Lower leg skin (tissue), 4 donors: Measurements from ENCODE around the gene RNF212. TPM values are rescaled to one million over a fixed set of nuclear protein-coding genes. Genes with fewer than 3 reads are reported as not detected.

Experiments
- DNase-seq, 2 donors: peaks; one replicate each; pipeline ENCODE4 v3.0.0-alpha.2; 2019; ENCODE audit warnings: low spot score in 2 of 2
- H3K4me3 ChIP-seq: fragments of 200-600 bp; sonication (generic); 2 replicates; pipeline ENCODE4 v1.5.1; 2017; ENCODE audit warnings: mild to moderate bottlenecking, low read depth; ENCODE audit not compliant: poor library complexity, severe bottlenecking
- CTCF ChIP-seq, 3 donors: fragments of 450-650 bp; IDR thresholded peaks; one replicate each; pipeline ENCODE4 v1.5.1; 2016; ENCODE audit warnings: antibody characterized with exemption in 3 of 3, mild to moderate bottlenecking in 3 of 3, moderate library complexity in 2 of 3
- POLR2A ChIP-seq, 2 donors: fragments of 450-650 bp; IDR thresholded peaks; one replicate each; pipeline ENCODE4 v1.6.1; 2016 to 2017; ENCODE audit warnings: antibody characterized with exemption in 2 of 2, mild to moderate bottlenecking in 1 of 2, moderate library complexity in 1 of 2
- WGBS, 2 donors: methylation state at CpG; one replicate each; pipeline ENCODE4 v1.1.5; 2018; 5-methylcytosine and 5-hydroxymethylcytosine counted together
- intact Hi-C: fragments of 100-400 bp; cut with DNase I; formaldehyde crosslinking; loops from one replicate; pipeline ENCODE4 v1.15.0; 2023; ENCODE audit warnings: low total_unique reads
- total RNA-seq, 4 donors: library from RNA; depleted of rRNA; stranded (reverse); fragments of >200 nt; gene quantifications; one replicate each; pipeline ENCODE4 v1.1.0, GENCODE V29; 2016

RNF212 gene
- total RNA-seq: 10 to 100 TPM in 2 of 4 donors, 1 to 10 TPM in 2; 2.9 to 11.8 (median 8.5) TPM

GRCh38 chr4:1113311-1114009 is at the start of gene RNF212:
TSS of gene RNF212 (minus strand) at chr4:1113564. CDS start at chr4:1113464, 100 bp downstream.
- no peak within 1 kb of the TSS for H3K4me3 ChIP-seq
- TF ChIP-seq POLR2A (IDR thresholded peaks at IDR 0.05) (no peak), CTCF (IDR thresholded peaks at IDR 0.05) (no peak)
- peak in 1 of 2 donors; percentile 82 for DNase-seq
- intact Hi-C loops: no loop called here
- 14 to 16% methylated on average over 20 to 43 of the region's 72 CpGs for WGBS, 2 donors

GRCh38 chr4:1160351-1160750 is 47.0 kb upstream of the RNF212 start:
- no peak overlapping the region for H3K4me3 ChIP-seq
- TF ChIP-seq CTCF (IDR thresholded peaks at IDR 0.05) (no peak), POLR2A (IDR thresholded peaks at IDR 0.05) (no peak)
- DNase-seq: no peak
- WGBS, 2 donors: 86 to 87% methylated on average over 1 of the region's 1 CpG
- intact Hi-C loops: loop anchor here (10.0 kb wide), 1 partner anchor 104 kb away; no protein-coding TSS in a partner anchor

- 76 to 92% methylated on average over 7 to 8 of the region's 8 CpGs for WGBS, 2 donors
- intact Hi-C loops: no loop called here
- no peak overlapping the region for H3K4me3 ChIP-seq
- no peak for TF ChIP-seq CTCF (IDR thresholded peaks at IDR 0.05)
- TF ChIP-seq POLR2A (IDR thresholded peaks at IDR 0.05): no peak
- peak in 1 of 2 donors; percentile 72 for DNase-seq
Measured at GRCh38 chr4:1156069-1156468, 42.7 kb upstream of the RNF212 start.

- peak in 1 of 2 donors; percentile 8 for DNase-seq
- H3K4me3 ChIP-seq: no peak overlapping the region
- whole genome bisulfite sequencing, 2 donors: 60% methylated on average over 3 of the region's 3 CpGs
- TF ChIP-seq POLR2A (IDR thresholded peaks at IDR 0.05) (no peak), CTCF (IDR thresholded peaks at IDR 0.05) (no peak)
- intact Hi-C loops: no loop called here
Measured at GRCh38 chr4:1155314-1155713, 42.0 kb upstream of the RNF212 start.

GRCh38 chr4:1154523-1155182 is 41.3 kb upstream of the RNF212 start:
- WGBS, 2 donors: 53 to 66% methylated on average over 21 of the region's 21 CpGs
- no peak overlapping the region for H3K4me3 ChIP-seq
- intact Hi-C loops: no loop called here
- peak in 1 of 2 donors; percentile 89 for DNase-seq
- TF ChIP-seq CTCF (IDR thresholded peaks at IDR 0.05) (no peak), POLR2A (IDR thresholded peaks at IDR 0.05) (no peak)
